ENCODE results near the gene GALNT16. TPM values are rescaled to one million over a fixed set of nuclear protein-coding genes. Genes with fewer than 3 reads are reported as not detected.
A peak's percentile ranks its signal among the peaks of the same experiment; 100 is the strongest.

The GALNT16 gene
- total RNA-seq, 1 donor from 2014 or later, result 3.5 TPM

DNA sequence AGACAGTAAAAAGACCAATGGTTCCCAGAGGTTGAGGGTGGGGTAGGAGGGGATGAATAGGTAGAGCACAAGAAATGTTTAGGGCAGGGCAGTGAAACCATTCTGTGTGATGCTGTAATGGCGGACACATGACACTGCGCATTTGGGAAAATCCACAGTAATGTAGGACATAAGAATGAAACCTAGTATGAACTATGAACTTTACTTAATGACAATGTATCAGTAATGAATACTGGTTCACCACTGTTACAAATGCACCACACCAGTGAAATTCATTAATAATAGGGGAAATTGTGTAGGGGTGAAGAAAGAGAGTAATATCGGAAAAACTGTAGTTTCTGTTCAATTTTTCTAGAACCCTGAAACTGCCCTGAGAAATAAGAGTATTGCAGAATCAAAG, 132.5 kb downstream of the GALNT16 start:
- intact Hi-C loops (cut with DNase I), result no loop called here
- H3K4me1 ChIP-seq, result peaks cover 15% of the 10 kb centered on the region
- peaks cover 83% of the 10 kb centered on the region for H3K36me3 ChIP-seq
- H3K27ac ChIP-seq, result no peak overlapping the region
- no peaks in the 10 kb centered on the region for H3K9me3 ChIP-seq
- ATAC-seq (no peak), DNase-seq (no peak)
- H3K27me3 ChIP-seq (ENCODE audit: low read depth), result no peaks in the 10 kb centered on the region
- TF ChIP-seq, protein P1, sequence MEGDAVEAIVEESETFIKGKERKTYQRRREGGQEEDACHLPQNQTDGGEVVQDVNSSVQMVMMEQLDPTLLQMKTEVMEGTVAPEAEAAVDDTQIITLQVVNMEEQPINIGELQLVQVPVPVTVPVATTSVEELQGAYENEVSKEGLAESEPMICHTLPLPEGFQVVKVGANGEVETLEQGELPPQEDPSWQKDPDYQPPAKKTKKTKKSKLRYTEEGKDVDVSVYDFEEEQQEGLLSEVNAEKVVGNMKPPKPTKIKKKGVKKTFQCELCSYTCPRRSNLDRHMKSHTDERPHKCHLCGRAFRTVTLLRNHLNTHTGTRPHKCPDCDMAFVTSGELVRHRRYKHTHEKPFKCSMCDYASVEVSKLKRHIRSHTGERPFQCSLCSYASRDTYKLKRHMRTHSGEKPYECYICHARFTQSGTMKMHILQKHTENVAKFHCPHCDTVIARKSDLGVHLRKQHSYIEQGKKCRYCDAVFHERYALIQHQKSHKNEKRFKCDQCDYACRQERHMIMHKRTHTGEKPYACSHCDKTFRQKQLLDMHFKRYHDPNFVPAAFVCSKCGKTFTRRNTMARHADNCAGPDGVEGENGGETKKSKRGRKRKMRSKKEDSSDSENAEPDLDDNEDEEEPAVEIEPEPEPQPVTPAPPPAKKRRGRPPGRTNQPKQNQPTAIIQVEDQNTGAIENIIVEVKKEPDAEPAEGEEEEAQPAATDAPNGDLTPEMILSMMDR (IDR thresholded peaks at IDR 0.05), result no peak
- H3K4me3 ChIP-seq, result no peak overlapping the region

DNA sequence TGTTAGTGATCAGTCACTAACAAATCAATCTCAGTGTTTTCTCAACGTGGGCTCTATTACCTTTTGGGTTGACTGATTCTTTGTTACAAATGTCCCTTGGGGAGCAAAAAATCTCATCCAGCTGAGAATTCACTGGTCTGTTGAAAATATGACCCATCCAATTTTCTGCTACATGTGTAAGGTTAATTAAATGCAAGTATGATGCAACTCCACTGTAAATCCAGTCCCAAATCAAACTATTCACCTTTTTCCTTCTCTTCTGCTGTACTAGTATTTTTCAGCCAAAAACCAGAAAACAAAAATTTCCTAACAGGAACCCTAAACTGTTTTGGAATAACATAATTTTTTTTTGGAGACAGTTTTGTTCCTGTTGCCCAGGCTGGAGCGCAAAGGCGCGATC, 136.0 kb downstream of the GALNT16 start:
- no peak overlapping the region for H3K27ac ChIP-seq
- H3K9me3 ChIP-seq, result no peaks in the 10 kb centered on the region
- intact Hi-C loops (cut with DNase I), result no loop called here

GRCh38 chr14:69398053-69398817, 138.3 kb downstream of the GALNT16 start, which contains the start of the genes ERH and SLC39A9:
Gene ERH (minus strand): TSS chr14:69398299. CDS start chr14:69398233, 66 bp downstream.
Gene SLC39A9 (plus strand): TSS chr14:69398692. CDS start chr14:69399370, 678 bp downstream.
- TF ChIP-seq, protein P1 (IDR thresholded peaks at IDR 0.05), result no peak
- Histone ChIP-seq H3K27me3 (ENCODE audit: low read depth) (no peaks in the 10 kb centered on the region), H3K9me3 (no peaks in the 10 kb centered on the region), H3K4me3 (peak within 1 kb of the TSS; percentile 73), H3K36me3 (peaks cover 31% of the 10 kb centered on the region), H3K27ac (peak within 1 kb of the TSS; percentile 93), H3K4me1 (peaks cover 48% of the 10 kb centered on the region)
- DNase-seq (peak; percentile 97), ATAC-seq (peak; percentile 98 to 99)
- intact Hi-C loops (cut with DNase I), result no loop called here

More for the DNA sequence above, 136.0 kb downstream of the GALNT16 start:
- Histone ChIP-seq H3K4me3 (no peak overlapping the region), H3K4me1 (peaks cover 34% of the 10 kb centered on the region), H3K36me3 (peaks cover 53% of the 10 kb centered on the region), H3K27me3 (ENCODE audit: low read depth) (no peaks in the 10 kb centered on the region)
- TF ChIP-seq, protein P1 (IDR thresholded peaks at IDR 0.05), result no peak
- ATAC-seq (no peak), DNase-seq (no peak)

DNA sequence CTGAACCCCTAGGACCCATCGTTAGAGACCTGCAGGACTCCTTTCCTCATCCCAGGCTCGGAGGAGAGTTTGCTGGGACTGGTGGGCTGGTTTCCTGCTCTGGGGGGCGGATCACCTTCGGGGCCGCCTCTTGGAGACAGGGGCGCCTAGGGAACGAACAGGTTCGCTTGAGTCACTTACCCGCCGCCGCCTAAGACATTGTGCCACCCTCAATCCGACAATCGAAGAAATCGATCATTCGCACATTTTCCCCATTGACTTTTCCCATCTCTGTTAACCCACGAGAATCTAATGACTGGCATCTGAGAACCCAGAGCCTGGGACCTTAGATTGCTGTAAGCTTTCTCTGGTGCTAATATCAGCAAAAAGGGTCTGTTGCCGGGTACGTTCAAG, 138.9 kb downstream of the GALNT16 start:
- H3K9me3 ChIP-seq, result no peaks in the 10 kb centered on the region
- H3K36me3 ChIP-seq, result peaks cover 26% of the 10 kb centered on the region
- no peak for DNase-seq
- peak overlapping the region; percentile 93 for H3K27ac ChIP-seq
- ATAC-seq, result peak in 1 of 2 donors; percentile 36
- no peaks in the 10 kb centered on the region for H3K27me3 ChIP-seq (ENCODE audit: low read depth)
- peak overlapping the region; percentile 73 for H3K4me3 ChIP-seq
- intact Hi-C loops (cut with DNase I), result no loop called here
- peaks cover 48% of the 10 kb centered on the region for H3K4me1 ChIP-seq
- TF ChIP-seq, protein P1 (IDR thresholded peaks at IDR 0.05), result no peak

GRCh38 chr14:69399750-69400149, 139.8 kb downstream of the GALNT16 start:
- ATAC-seq (no peak), DNase-seq (no peak)
- TF ChIP-seq, protein P1 (IDR thresholded peaks at IDR 0.05), result no peak
- Histone ChIP-seq H3K9me3 (no peaks in the 10 kb centered on the region), H3K27ac (no peak overlapping the region), H3K27me3 (ENCODE audit: low read depth) (no peaks in the 10 kb centered on the region), H3K4me1 (peaks cover 48% of the 10 kb centered on the region), H3K4me3 (peak overlapping the region; percentile 73), H3K36me3 (peaks cover 16% of the 10 kb centered on the region)
- intact Hi-C loops (cut with DNase I), result no loop called here

All from lower lobe of right lung (tissue), 2 donors.